HepG2 (cell line): ENCODE data around the gene JUND. TPM values are rescaled to one million over a fixed set of nuclear protein-coding genes. Genes with fewer than 3 reads are reported as not detected.

ENCODE experiments used
- GPN1 ChIP-seq: sonication (generic); formaldehyde crosslinking; IDR thresholded peaks from 2 replicates; pipeline ENCODE4 v1.5.1; 2020; ENCODE audit warnings: missing genetic modification reagents, borderline replicate concordance
- HOMEZ ChIP-seq: IDR thresholded peaks from 2 replicates; pipeline ENCODE4 v1.6.1; 2016; ENCODE audit warnings: low read depth
- SNAPC4 ChIP-seq: sonication (generic); formaldehyde crosslinking; IDR thresholded peaks from 2 replicates; pipeline ENCODE4 v1.4.0; 2020; ENCODE audit warnings: mild to moderate bottlenecking, missing genetic modification reagents
- STAT6 ChIP-seq: sonication (generic); formaldehyde crosslinking; IDR thresholded peaks from 2 replicates; pipeline ENCODE4 v1.4.0; 2020; ENCODE audit warnings: missing genetic modification reagents, mild to moderate bottlenecking, borderline replicate concordance
- TMF1 ChIP-seq: sonication (generic); formaldehyde crosslinking; IDR thresholded peaks from 2 replicates; pipeline ENCODE4 v1.8.1; 2022; ENCODE audit warnings: low read depth, missing genetic modification reagents
- ZFX ChIP-seq: sonication (generic); formaldehyde crosslinking; IDR thresholded peaks from 2 replicates; pipeline ENCODE4 v1.4.0; 2020; ENCODE audit warnings: mild to moderate bottlenecking, low read depth, missing genetic modification reagents, moderate library complexity
- ZMYM3 ChIP-seq: sonication (generic); formaldehyde crosslinking; IDR thresholded peaks from 2 replicates; pipeline ENCODE4 v1.5.1; 2020; ENCODE audit warnings: mild to moderate bottlenecking, missing genetic modification reagents
- ZNF207 ChIP-seq: fragments of 450-650 bp; IDR thresholded peaks from 2 replicates; pipeline ENCODE4 v1.6.1; 2016; ENCODE audit warnings: antibody characterized with exemption, borderline replicate concordance
- ZNF552 ChIP-seq: sonication (generic); formaldehyde crosslinking; IDR thresholded peaks from 2 replicates; pipeline ENCODE4 v1.9.0; 2022; ENCODE audit warnings: missing genetic modification reagents, mild to moderate bottlenecking, borderline replicate concordance
- ZNF574 ChIP-seq: sonication (generic); formaldehyde crosslinking; IDR thresholded peaks from 2 replicates; pipeline ENCODE4 v1.4.0; 2020; ENCODE audit warnings: missing genetic modification reagents
- ZNF687 ChIP-seq: sonication (generic); formaldehyde crosslinking; IDR thresholded peaks from 2 replicates; pipeline ENCODE4 v1.5.1; 2020; ENCODE audit warnings: mild to moderate bottlenecking, missing genetic modification reagents, moderate library complexity
- polyA plus RNA-seq, 8 experiments: library from polyadenylated mRNA; depleted of rRNA in 3 of 8; stranded (reverse) in 7 of 8; unstranded in 1 of 8; fragments of >200 nt; fragmentation: Illumina TruSeq in 4 of 8; extraction: Trizol in 4 of 8; gene quantifications; 2 replicates each; pipeline versions ENCODE4 v1.2.1 to v1.2.3, GENCODE V29; 2011 to 2016; ENCODE audit warnings: low read depth in 4 of 8, missing spikeins in 1 of 8, mixed read lengths in 1 of 8; ENCODE audit not compliant: insufficient read depth in 1 of 8
- total RNA-seq, 5 experiments: library from RNA; depleted of rRNA; stranded (reverse); fragments of >200 nt; fragmentation: Illumina TruSeq; extraction: Trizol; gene quantifications; 2 replicates each; pipeline ENCODE4 v1.2.3, GENCODE V29; 2016; ENCODE audit warnings: low read depth in 1 of 5

Gene JUND
- total and polyA plus RNA-seq, 2 of the 13 experiments (the other 11 are each of a cell fraction or from before 2014, with no cell fraction given), result 41.2 to 59.8 TPM

GRCh38 chr19:18279516-18280246, 1.7 kb downstream of the JUND start (continued):
- TF ChIP-seq ZNF687 (CRISPR knock-in tag) (peak; percentile 76), ZFX (CRISPR knock-in tag) (peak; percentile 71), ZNF574 (CRISPR knock-in tag) (peak; percentile 91), GPN1 (no peak), ZMYM3 (CRISPR knock-in tag) (no peak; the same call in 1 of the 2 replicates), HOMEZ (CRISPR knock-in tag) (no peak), TMF1 (no peak), ZNF207 (no peak), STAT6 (CRISPR knock-in tag) (no peak), SNAPC4 (CRISPR knock-in tag) (no peak), ZNF552 (CRISPR knock-in tag) (no peak)
